Mucosa of rectum (tissue), 2 donors: ENCODE measurements around the gene TNFRSF1A.

Source experiments
- H3K27ac ChIP-seq, 2 donors: one replicate each; pipeline ENCODE4 v1.7.0; 2013; ENCODE audit warnings: inconsistent platforms in 2 of 2, low read depth in 2 of 2, low read length in 2 of 2
- H3K27me3 ChIP-seq, 2 donors: one replicate each; pipeline ENCODE4 v1.7.0; 2013; ENCODE audit warnings: low read length in 2 of 2; ENCODE audit not compliant: control insufficient read depth in 2 of 2, insufficient read depth in 2 of 2
- H3K36me3 ChIP-seq, 2 donors: one replicate each; pipeline ENCODE4 v1.7.0; 2013; ENCODE audit warnings: low read length in 2 of 2; ENCODE audit not compliant: control insufficient read depth in 2 of 2, insufficient read depth in 2 of 2
- H3K4me1 ChIP-seq, 2 donors: one replicate each; pipeline ENCODE4 v1.7.0; 2013; ENCODE audit warnings: low read length in 2 of 2, mild to moderate bottlenecking in 1 of 2; ENCODE audit not compliant: control insufficient read depth in 2 of 2, insufficient read depth in 2 of 2
- H3K4me3 ChIP-seq, 2 donors: one replicate each; pipeline ENCODE4 v1.7.0; 2013; ENCODE audit warnings: low read length in 2 of 2
- H3K9ac ChIP-seq, 2 donors: one replicate each; pipeline ENCODE4 v1.7.0; 2013; ENCODE audit warnings: low read length in 2 of 2, low read depth in 1 of 2, mild to moderate bottlenecking in 1 of 2
- H3K9me3 ChIP-seq, 2 donors: one replicate each; pipeline ENCODE4 v1.7.0; 2013; ENCODE audit warnings: low read length in 2 of 2; ENCODE audit not compliant: control insufficient read depth in 2 of 2
- donor health status: healthy.
- donor health status: Normal muscosa, but diverticular disease.

TNFRSF1A gene

DNA sequence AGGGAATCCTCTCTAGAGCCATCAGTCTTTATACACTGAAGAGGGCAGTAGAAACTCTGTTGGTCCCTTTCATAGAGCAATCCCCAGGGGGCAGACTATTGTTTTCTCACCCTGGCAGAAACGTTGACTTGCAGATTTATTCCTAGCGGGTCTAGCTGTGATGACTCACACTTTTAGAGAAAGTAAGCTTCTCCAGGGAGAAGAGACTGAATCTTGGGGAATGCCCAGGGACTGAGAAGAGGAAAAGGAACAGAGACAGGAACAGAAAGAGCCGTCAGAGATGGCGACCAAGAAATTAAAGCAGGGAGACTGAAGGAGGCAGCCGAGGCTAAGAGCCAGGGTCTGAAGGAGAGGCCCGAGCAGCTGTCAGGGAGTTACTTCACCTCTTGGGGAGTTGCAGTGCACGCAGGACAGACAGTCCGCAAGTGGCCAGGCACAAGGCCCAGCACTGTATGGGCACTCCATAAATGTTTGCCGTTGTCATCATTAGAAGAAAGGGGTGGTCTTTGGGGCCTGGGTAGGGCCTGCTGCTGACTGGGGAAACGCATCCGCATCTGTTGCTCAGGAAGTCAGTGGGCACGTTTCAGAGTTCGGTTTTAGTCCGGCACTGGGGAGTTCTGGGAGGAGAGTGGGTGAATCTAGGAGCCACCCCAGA, 18.4 kb downstream of the TNFRSF1A start:
- H3K4me1 ChIP-seq: peaks cover 16 to 20% of the 10 kb centered on the region in 2 donors
- no peaks in the 10 kb centered on the region for H3K9me3 ChIP-seq
- H3K36me3 ChIP-seq: peaks cover 21 to 28% of the 10 kb centered on the region in 2 donors
- peak overlapping the region; percentile 24 to 34 for H3K9ac ChIP-seq
- peak overlapping the region; percentile 51 to 69 for H3K27ac ChIP-seq
- H3K27me3 ChIP-seq: no peaks in the 10 kb centered on the region
- H3K4me3 ChIP-seq: peak overlapping the region; percentile 17 to 35

GRCh38 chr12:6322969-6323339, 18.9 kb downstream of the TNFRSF1A start:
- H3K4me1 ChIP-seq: peaks cover 16 to 22% of the 10 kb centered on the region in 2 donors
- H3K36me3 ChIP-seq: peaks cover 21 to 28% of the 10 kb centered on the region in 2 donors
- peak overlapping the region in 1 of 2 donors; percentile 51 for H3K27ac ChIP-seq
- no peaks in the 10 kb centered on the region for H3K27me3 ChIP-seq
- no peaks in the 10 kb centered on the region for H3K9me3 ChIP-seq
- no peak overlapping the region for H3K4me3 ChIP-seq
- H3K9ac ChIP-seq: no peak overlapping the region

DNA sequence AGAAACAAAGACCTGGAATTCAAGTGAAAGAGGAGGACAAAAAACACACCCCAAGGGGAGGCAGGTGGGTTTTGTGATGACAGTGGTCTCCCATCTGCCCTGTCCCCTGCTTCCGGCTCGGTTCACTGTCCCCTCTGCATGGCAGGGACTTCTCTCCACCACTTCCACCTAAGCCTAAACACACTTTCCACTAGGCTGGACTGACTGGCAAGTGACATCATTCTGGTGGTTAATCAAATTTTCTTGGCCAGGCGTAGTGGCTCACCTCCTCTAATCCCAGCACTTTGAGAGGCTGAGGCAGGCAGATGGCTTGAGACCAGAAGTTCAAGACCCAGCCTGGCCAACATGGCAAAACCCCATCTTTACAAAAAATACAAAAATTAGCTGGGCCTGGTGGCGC, 19.5 kb downstream of the TNFRSF1A start:
- Histone ChIP-seq H3K9ac (no peak overlapping the region), H3K4me1 (peaks cover 16 to 18% of the 10 kb centered on the region in 2 donors), H3K27ac (no peak overlapping the region), H3K27me3 (no peaks in the 10 kb centered on the region), H3K4me3 (no peak overlapping the region), H3K36me3 (peaks cover 19 to 31% of the 10 kb centered on the region in 2 donors), H3K9me3 (no peaks in the 10 kb centered on the region)

- Histone ChIP-seq H3K36me3 (peaks cover 16 to 36% of the 10 kb centered on the region in 2 donors), H3K9ac (no peak overlapping the region), H3K27ac (no peak overlapping the region), H3K9me3 (no peaks in the 10 kb centered on the region), H3K4me1 (peaks cover 15 to 18% of the 10 kb centered on the region in 2 donors), H3K4me3 (no peak overlapping the region), H3K27me3 (no peaks in the 10 kb centered on the region)
Measured at GRCh38 chr12:6321905-6322304, 20.0 kb downstream of the TNFRSF1A start.

DNA sequence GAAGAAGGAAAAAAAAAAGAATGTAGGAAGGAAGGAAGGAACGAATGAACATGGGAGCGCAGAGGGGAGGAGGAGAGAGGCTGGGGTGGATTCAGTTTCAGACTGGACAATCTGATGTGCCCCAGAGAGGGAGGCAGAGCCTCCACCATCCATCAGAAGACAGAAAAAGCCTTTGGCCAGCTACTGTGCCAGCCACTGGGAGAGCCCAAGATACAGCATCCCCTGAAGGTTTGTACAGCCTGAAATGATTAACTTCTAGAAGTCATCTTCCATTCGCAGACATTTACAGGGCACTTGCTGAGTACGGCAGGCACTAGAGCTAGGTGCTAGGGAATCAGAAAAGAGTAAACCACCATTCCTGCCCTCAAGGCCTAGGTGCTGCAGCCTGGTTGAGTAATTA, 22.4 kb downstream of the TNFRSF1A start:
- Histone ChIP-seq H3K4me1 (peaks cover 12 to 15% of the 10 kb centered on the region in 2 donors), H3K9ac (no peak overlapping the region), H3K27me3 (no peaks in the 10 kb centered on the region), H3K9me3 (no peaks in the 10 kb centered on the region), H3K4me3 (no peak overlapping the region), H3K27ac (no peak overlapping the region), H3K36me3 (peaks cover 28 to 56% of the 10 kb centered on the region in 2 donors)

- Histone ChIP-seq H3K4me3 (no peak overlapping the region), H3K4me1 (peaks cover 13 to 15% of the 10 kb centered on the region in 2 donors), H3K9ac (no peak overlapping the region), H3K27ac (no peak overlapping the region), H3K36me3 (peaks cover 34 to 64% of the 10 kb centered on the region in 2 donors), H3K27me3 (no peaks in the 10 kb centered on the region), H3K9me3 (no peaks in the 10 kb centered on the region)
Measured at GRCh38 chr12:6318440-6318879, 23.4 kb downstream of the TNFRSF1A start.

DNA sequence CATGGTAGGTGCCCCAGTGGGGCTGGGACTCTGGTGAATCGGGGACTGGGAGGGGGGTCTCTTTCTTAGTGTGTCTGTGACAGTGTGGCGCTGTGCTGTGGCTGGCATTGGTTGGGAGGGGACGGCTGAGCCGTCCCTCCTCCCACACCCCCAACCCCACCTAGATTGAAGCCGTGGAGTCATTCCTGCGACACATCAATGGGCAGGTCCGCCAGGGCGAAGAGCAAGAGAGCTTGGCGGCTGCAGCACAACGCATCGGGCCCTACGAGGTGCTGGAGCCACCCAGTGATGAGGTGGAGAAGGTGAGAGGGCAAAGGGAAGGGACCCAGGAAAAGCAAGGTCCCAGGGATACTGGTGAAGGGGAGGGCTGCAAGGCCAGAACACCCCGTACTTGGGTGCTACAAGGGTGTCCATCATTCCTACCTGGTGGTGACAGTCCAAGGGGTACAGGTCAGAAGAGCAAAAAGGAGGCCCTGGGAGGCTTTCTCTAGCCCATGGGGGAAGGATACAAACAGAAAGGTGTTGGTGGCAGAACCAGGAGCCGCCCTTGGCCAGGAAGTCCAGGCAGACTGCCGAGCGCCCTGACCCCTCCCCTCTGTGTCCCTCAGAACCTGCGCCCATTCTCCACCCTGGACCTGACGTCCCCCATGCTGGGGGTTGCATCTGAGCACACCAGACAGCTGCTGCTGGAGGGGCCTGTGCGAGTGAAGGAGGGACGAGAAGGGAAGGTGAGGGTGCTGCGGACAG, 24.0 kb downstream of the TNFRSF1A start:
- Histone ChIP-seq H3K27ac (no peak overlapping the region), H3K36me3 (peaks cover 38 to 66% of the 10 kb centered on the region in 2 donors), H3K9ac (no peak overlapping the region), H3K9me3 (no peaks in the 10 kb centered on the region), H3K4me3 (no peak overlapping the region), H3K27me3 (no peaks in the 10 kb centered on the region), H3K4me1 (peaks cover 14 to 15% of the 10 kb centered on the region in 2 donors)

GRCh38 chr12:6316921-6317692, 24.8 kb downstream of the TNFRSF1A start:
- no peak overlapping the region for H3K9ac ChIP-seq
- H3K4me1 ChIP-seq: peaks cover 18 to 19% of the 10 kb centered on the region in 2 donors
- H3K27me3 ChIP-seq: no peaks in the 10 kb centered on the region
- no peaks in the 10 kb centered on the region for H3K9me3 ChIP-seq
- H3K4me3 ChIP-seq: no peak overlapping the region
- no peak overlapping the region for H3K27ac ChIP-seq
- H3K36me3 ChIP-seq: peaks cover 38 to 66% of the 10 kb centered on the region in 2 donors

DNA sequence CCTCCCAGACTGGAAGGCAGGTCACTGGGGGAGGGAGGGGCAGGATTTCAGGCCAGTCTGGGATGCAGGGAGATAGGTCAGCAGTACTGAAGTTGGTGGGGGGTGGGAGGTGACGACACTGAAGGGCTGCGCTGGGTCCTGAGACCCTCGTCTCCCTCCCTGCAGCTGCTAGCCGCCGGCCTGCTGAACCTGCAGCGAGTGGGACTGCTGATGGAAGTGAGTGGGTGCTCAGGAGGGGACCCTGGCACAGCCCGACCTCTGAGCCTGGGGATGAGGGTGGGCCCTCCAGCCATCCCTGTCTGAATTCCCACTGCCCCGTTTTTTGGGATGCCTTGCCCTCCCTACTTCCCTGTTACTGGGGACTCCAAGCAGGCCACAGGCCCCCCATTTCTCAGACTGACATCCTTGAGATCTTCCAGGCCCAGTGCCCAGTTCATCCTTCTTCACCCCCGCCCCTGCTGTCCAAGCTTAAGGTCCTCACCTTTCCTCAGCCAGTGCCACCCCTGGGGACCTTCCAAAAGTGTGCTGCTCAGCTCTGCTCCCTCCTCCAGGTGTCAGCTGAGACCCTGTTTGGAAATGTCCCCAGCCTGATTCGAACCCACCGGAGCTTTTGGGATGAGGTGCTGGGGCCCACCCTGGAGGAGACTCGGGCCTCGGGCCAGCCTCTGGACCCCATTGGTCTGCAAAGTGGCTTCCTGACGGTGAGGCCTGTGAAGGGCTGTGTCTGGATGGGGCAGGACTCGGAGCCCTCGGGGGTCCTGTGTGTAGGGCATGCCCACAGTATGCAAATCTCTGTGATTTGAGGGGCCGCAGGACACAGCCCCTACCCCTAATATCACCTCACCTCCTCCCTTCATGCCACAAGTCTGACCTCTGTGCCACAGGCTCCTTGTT, 25.9 kb downstream of the TNFRSF1A start:
- H3K4me1 ChIP-seq: peaks cover 25 to 28% of the 10 kb centered on the region in 2 donors
- H3K4me3 ChIP-seq: no peak overlapping the region
- H3K9ac ChIP-seq: no peak overlapping the region
- no peak overlapping the region for H3K27ac ChIP-seq
- H3K27me3 ChIP-seq: no peaks in the 10 kb centered on the region
- H3K36me3 ChIP-seq: peaks cover 38 to 63% of the 10 kb centered on the region in 2 donors
- no peaks in the 10 kb centered on the region for H3K9me3 ChIP-seq
